Nephron progenitor cell (in vitro differentiated cells): ENCODE measurements around the gene OR10X1.

ENCODE experiments used
- DNase-seq: peaks from one replicate; pipeline ENCODE4 v3.0.0; 2021
- H3K27ac Mint-ChIP-seq: 2 replicates; pipeline ENCODE4 v1.8.0; 2021; ENCODE audit warnings: mild to moderate bottlenecking, moderate library complexity, mixed read lengths
- H3K27me3 Mint-ChIP-seq: 2 replicates; pipeline ENCODE4 v1.8.0; 2021; ENCODE audit warnings: mild to moderate bottlenecking, low read depth, mixed read lengths; ENCODE audit not compliant: poor library complexity
- H3K36me3 Mint-ChIP-seq: 2 replicates; pipeline ENCODE4 v1.8.0; 2021; ENCODE audit warnings: low read depth, mixed read lengths
- H3K4me1 Mint-ChIP-seq: 2 replicates; pipeline ENCODE4 v1.8.0; 2021; ENCODE audit warnings: mixed read lengths
- H3K4me3 Mint-ChIP-seq: 2 replicates; pipeline ENCODE4 v1.8.0; 2021; ENCODE audit warnings: mild to moderate bottlenecking, moderate library complexity, mixed read lengths
- H3K9me3 Mint-ChIP-seq: 2 replicates; pipeline ENCODE4 v1.8.0; 2021; ENCODE audit warnings: mild to moderate bottlenecking, moderate library complexity, mixed read lengths
- TF ChIP-seq, protein P1 (sequence below): fragments of 200-600 bp; sonication (generic); IDR thresholded peaks from 2 replicates; pipeline ENCODE4 v1.5.0; 2021; ENCODE audit warnings: antibody characterized with exemption

OR10X1 gene, protein sequence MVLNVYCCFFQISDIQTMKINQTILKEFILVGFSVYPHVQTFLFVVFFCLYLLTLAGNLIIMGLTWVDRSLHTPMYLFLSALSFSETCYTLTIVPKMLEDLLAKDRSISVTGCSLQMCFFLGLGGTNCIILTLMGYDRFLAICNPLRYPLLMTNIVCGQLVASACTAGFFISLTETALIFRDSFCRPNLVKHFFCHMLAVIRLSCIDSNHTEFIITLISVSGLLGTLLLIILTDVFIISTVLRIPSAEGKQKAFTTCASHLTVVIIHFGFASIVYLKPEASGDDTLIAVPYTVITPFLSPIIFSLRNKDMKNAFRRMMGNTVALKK

GRCh38 chr1:158579733-158580132, at the start of gene OR10X1:
TSS of gene OR10X1 (minus strand) at chr1:158579899. CDS start at chr1:158579899, 0 bp downstream.
- Mint-ChIP-seq H3K36me3 (no peaks in the 10 kb centered on the region), H3K27me3 (peaks cover 5% of the 10 kb centered on the region), H3K9me3 (no peaks in the 10 kb centered on the region)

DNA sequence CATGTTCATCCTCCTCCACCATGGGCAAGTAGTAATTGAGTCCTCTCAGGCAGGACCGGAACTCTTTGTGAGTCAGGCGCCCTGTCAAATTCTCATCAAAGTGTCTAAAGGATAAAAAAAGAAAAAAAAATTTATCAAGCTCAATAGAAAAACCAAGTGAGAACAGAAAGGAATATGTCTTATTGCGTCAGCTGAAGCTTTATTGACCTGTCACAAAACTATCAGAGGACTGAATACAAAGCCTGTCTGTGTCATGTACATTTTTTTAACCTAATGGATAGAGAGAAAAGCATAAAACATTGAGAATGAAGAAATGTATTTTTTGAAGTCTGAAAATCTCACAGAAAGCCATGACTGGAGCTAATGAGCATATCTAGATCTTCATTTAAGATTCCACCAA, 34.1 kb upstream of the OR10X1 start:
- TF ChIP-seq, protein P1, sequence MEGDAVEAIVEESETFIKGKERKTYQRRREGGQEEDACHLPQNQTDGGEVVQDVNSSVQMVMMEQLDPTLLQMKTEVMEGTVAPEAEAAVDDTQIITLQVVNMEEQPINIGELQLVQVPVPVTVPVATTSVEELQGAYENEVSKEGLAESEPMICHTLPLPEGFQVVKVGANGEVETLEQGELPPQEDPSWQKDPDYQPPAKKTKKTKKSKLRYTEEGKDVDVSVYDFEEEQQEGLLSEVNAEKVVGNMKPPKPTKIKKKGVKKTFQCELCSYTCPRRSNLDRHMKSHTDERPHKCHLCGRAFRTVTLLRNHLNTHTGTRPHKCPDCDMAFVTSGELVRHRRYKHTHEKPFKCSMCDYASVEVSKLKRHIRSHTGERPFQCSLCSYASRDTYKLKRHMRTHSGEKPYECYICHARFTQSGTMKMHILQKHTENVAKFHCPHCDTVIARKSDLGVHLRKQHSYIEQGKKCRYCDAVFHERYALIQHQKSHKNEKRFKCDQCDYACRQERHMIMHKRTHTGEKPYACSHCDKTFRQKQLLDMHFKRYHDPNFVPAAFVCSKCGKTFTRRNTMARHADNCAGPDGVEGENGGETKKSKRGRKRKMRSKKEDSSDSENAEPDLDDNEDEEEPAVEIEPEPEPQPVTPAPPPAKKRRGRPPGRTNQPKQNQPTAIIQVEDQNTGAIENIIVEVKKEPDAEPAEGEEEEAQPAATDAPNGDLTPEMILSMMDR: no peak
- no peaks in the 10 kb centered on the region for H3K36me3 Mint-ChIP-seq
- no peaks in the 10 kb centered on the region for H3K9me3 Mint-ChIP-seq
- no peak overlapping the region for H3K27ac Mint-ChIP-seq
- peaks cover 4% of the 10 kb centered on the region for H3K27me3 Mint-ChIP-seq
- DNase-seq: no peak
- H3K4me1 Mint-ChIP-seq: no peaks in the 10 kb centered on the region
- H3K4me3 Mint-ChIP-seq: no peak overlapping the region

More at GRCh38 chr1:158579733-158580132, at the start of gene OR10X1:
- H3K4me3 Mint-ChIP-seq: no peak within 1 kb of the TSS
- TF ChIP-seq, protein P1: no peak
- H3K4me1 Mint-ChIP-seq: peaks cover 6% of the 10 kb centered on the region
- no peak for DNase-seq
- no peak within 1 kb of the TSS for H3K27ac Mint-ChIP-seq

DNA sequence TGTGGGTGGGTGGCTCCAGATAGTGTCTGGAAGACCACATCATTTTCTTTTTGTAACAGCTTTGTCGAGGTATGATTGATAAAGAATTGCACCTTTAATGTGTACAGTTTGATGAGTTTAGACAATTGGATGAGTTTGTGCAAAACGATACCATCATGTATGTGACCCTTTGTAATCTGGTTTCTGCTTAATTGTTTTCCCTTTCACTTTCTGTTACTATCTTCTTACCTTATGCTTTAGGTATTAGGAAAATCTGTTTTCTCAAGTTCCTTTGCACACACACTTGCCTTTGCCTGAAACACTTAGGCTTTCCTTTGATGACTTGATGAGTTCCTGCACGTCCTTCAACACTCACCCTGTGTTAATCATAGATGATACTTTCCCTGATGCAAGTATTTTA, 32.2 kb upstream of the OR10X1 start:
- Mint-ChIP-seq H3K27ac (no peak overlapping the region), H3K4me1 (no peaks in the 10 kb centered on the region), H3K27me3 (peaks cover 4% of the 10 kb centered on the region), H3K9me3 (no peaks in the 10 kb centered on the region), H3K36me3 (no peaks in the 10 kb centered on the region), H3K4me3 (no peak overlapping the region)
- TF ChIP-seq, protein P1: no peak
- no peak for DNase-seq

GRCh38 chr1:158607296-158607695, 27.6 kb upstream of the OR10X1 start:
- Mint-ChIP-seq H3K27me3 (peaks cover 3% of the 10 kb centered on the region), H3K9me3 (no peaks in the 10 kb centered on the region), H3K36me3 (no peaks in the 10 kb centered on the region), H3K4me3 (no peak overlapping the region), H3K4me1 (no peaks in the 10 kb centered on the region), H3K27ac (no peak overlapping the region)
- DNase-seq: no peak
- TF ChIP-seq, protein P1: no peak

DNA sequence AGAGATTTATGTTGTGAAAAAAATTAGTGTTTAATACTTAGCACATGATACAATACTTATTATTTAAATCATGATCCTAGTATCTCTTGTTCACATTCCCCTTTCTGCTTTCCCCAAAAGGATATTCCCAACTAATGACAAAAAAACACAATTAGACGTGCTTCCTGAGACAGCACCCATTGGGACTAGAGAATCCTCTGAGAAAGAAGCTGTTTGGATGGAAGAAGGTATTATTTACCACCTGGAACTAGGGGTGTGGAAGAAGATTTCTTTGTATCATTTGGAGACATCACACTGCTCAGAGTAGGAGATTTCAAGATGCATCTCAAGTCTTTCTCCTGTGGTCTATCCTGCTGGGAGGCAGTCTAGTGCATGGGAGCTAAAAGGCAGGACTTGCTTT, 25.3 kb upstream of the OR10X1 start, which contains the start of gene OR10Z1:
OR10Z1 (plus strand) TSS at position 301 of the 400 bp plus-strand sequence. CDS start 1,171 bp downstream, outside the sequence.
- Mint-ChIP-seq H3K4me3 (no peak within 1 kb of the TSS), H3K27me3 (peaks cover 8% of the 10 kb centered on the region), H3K4me1 (no peaks in the 10 kb centered on the region), H3K36me3 (no peaks in the 10 kb centered on the region), H3K27ac (no peak within 1 kb of the TSS), H3K9me3 (no peaks in the 10 kb centered on the region)
- DNase-seq: no peak
- TF ChIP-seq, protein P1: no peak

DNA sequence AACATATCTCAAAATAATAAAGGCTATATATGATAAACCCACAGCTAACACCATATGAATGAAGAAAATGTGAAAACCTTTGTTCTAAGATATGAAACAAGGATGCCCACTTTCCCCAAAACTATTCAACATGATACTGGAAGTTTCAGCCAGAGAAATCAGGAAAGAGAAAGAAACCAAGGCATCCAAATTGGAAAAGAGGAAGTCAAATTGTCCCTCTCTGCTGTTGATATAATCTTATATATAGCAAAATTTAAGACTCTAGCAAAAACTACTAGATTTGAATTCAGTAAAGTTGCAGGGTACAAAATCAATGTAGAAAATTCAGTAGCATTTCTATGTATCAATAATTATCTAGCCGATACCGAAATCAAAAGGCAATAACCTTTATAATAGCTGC, 21.0 kb upstream of the OR10X1 start:
- Mint-ChIP-seq H3K4me3 (no peak overlapping the region), H3K9me3 (peaks cover 26% of the 10 kb centered on the region), H3K4me1 (no peaks in the 10 kb centered on the region), H3K36me3 (no peaks in the 10 kb centered on the region), H3K27ac (no peak overlapping the region), H3K27me3 (peaks cover 19% of the 10 kb centered on the region)
- TF ChIP-seq, protein P1: no peak
- no peak for DNase-seq
